ENCODE results near the gene C16orf92.

DNA sequence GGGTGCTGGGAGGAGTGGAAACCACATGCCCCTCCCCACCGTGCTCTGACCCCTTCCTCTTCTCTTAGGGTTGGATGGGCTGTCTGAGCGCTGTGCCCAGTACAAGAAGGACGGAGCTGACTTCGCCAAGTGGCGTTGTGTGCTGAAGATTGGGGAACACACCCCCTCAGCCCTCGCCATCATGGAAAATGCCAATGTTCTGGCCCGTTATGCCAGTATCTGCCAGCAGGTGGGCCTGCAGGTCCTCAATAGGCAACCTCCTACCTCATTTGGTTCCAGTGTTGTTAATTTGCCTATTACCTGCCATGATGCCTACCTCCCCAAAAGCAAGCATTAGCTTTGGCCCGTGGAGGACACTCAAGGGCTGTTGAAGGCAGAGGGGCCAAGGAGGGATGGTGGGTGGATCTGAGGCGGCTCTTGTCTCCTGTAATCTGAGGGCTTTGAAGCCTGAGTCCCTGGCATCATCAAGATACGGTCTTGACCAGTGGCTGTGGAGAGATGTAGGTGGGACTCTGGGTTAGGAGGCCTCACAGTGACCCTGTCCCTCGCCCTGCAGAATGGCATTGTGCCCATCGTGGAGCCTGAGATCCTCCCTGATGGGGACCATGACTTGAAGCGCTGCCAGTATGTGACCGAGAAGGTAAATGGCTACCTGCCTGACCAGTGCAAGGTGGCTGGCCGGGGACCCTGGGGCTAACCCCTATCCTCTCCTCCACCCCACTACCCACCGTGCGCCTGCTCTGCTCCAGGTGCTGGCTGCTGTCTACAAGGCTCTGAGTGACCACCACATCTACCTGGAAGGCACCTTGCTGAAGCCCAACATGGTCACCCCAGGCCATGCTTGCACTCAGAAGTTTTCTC is 46.0 kb downstream of the C16orf92 start:
- TF ChIP-seq POLR2AphosphoS5 (IDR thresholded peaks at IDR 0.05; ENCODE audit: low read depth, low read length) (no peak), POLR2A (IDR thresholded peaks at IDR 0.05; ENCODE audit: low read depth, low read length) (no peak; the same call in 1 of the 2 replicates)

All from GM12892 (cell line).